ENCODE measurements around the gene OR56B4. TPM values are rescaled to one million over a fixed set of nuclear protein-coding genes. Genes with fewer than 3 reads are reported as not detected.

OR56B4 gene
- total RNA-seq, 2 experiments from 2014 or later, result not detected

- no peaks in the 10 kb centered on the region for H3K36me3 ChIP-seq (ENCODE audit: insufficient read depth, low read length)
- no peaks in the 10 kb centered on the region for H3K4me1 ChIP-seq (ENCODE audit: insufficient read depth, low read length, poor library complexity, severe bottlenecking)
- BruUV-seq (replicated peaks), result no TSS peak
- H2AFZ ChIP-seq (ENCODE audit: low read length), result no peak overlapping the region
- no peaks in the 10 kb centered on the region for H4K20me1 ChIP-seq (ENCODE audit: insufficient read depth, low read length)
- H3K9me3 ChIP-seq (ENCODE audit: low read length), result no peaks in the 10 kb centered on the region
- H3K79me2 ChIP-seq (ENCODE audit: insufficient read depth, low read depth, low read length), result no peaks in the 10 kb centered on the region
- intact Hi-C loops (cut with micrococcal nuclease; ENCODE audit: unreplicated experiment), result no loop called here
- no peak overlapping the region for H3K4me2 ChIP-seq (ENCODE audit: low read length)
- CTCF ChIA-PET (ENCODE audit: unreplicated experiment), result no interaction called here
- no peak overlapping the region for H3K4me3 ChIP-seq (ENCODE audit: low read depth, low read length, poor library complexity, severe bottlenecking)
- no peaks in the 10 kb centered on the region for H3K9me2 ChIP-seq (ENCODE audit: insufficient read depth, low read length)
- no peak for DNase-seq (ENCODE audit: low spot score)
- TF ChIP-seq, protein P1, sequence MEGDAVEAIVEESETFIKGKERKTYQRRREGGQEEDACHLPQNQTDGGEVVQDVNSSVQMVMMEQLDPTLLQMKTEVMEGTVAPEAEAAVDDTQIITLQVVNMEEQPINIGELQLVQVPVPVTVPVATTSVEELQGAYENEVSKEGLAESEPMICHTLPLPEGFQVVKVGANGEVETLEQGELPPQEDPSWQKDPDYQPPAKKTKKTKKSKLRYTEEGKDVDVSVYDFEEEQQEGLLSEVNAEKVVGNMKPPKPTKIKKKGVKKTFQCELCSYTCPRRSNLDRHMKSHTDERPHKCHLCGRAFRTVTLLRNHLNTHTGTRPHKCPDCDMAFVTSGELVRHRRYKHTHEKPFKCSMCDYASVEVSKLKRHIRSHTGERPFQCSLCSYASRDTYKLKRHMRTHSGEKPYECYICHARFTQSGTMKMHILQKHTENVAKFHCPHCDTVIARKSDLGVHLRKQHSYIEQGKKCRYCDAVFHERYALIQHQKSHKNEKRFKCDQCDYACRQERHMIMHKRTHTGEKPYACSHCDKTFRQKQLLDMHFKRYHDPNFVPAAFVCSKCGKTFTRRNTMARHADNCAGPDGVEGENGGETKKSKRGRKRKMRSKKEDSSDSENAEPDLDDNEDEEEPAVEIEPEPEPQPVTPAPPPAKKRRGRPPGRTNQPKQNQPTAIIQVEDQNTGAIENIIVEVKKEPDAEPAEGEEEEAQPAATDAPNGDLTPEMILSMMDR (conservative IDR thresholded peaks at IDR 0.05; ENCODE audit: low read length), result no peak
- TF ChIP-seq EZH2phosphoT487 (IDR thresholded peaks at IDR 0.05; ENCODE audit: borderline replicate concordance, low read depth, low read length), result no peak
- H3K27ac ChIP-seq (ENCODE audit: low read depth, low read length, poor library complexity, severe bottlenecking), result no peak overlapping the region
- POLR2A ChIA-PET, result no interaction called here
Observed at GRCh38 chr11:6152126-6152525, 44.6 kb downstream of the OR56B4 start.

DNA sequence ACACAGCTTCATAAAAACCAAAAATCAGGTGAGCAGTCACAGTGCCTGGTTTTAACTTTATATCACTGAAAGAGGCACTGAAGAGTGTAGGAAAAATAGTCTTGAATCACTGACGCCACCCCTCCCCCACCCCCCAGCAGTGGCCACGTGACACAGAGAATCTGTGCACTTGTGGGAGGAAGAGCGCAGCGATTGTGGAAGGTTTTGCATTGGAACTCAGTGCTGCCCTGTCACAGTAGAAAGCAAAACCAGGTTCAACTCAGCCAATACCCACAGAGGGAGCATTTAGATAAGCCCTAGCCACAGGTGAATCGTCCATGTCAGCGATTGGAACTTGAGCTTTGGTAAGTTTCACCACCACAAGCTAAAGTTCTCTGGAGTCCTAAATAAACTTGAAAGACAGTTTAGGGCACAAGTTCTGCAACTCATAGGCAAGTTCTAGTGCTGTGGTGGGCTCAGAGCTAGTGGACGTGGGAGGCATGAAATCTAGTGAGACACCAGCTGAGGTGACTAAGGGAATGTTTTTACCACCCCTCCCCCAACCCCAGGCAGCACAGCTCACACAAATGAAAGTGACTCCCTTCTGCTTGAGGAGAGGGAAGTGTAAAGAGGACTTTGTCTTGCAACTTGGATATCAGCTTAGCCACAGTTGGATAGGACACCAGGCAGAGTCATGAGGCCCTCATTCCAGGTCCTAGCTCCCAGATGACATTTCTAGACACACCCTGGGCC, 49.3 kb downstream of the OR56B4 start:
- no peak overlapping the region for H2AFZ ChIP-seq (ENCODE audit: low read length)
- H3K4me1 ChIP-seq (ENCODE audit: insufficient read depth, low read length, poor library complexity, severe bottlenecking), result no peaks in the 10 kb centered on the region
- no peaks in the 10 kb centered on the region for H4K20me1 ChIP-seq (ENCODE audit: insufficient read depth, low read length)
- no peaks in the 10 kb centered on the region for H3K9me3 ChIP-seq (ENCODE audit: low read length)
- no peak for TF ChIP-seq EZH2phosphoT487 (IDR thresholded peaks at IDR 0.05; ENCODE audit: borderline replicate concordance, low read depth, low read length)
- TF ChIP-seq, protein P1 (conservative IDR thresholded peaks at IDR 0.05; ENCODE audit: low read length), result no peak
- H3K4me2 ChIP-seq (ENCODE audit: low read length), result no peak overlapping the region
- H3K9me2 ChIP-seq (ENCODE audit: insufficient read depth, low read length), result no peaks in the 10 kb centered on the region
- no peaks in the 10 kb centered on the region for H3K36me3 ChIP-seq (ENCODE audit: insufficient read depth, low read length)
- no peak overlapping the region for H3K27ac ChIP-seq (ENCODE audit: low read depth, low read length, poor library complexity, severe bottlenecking)
- ChIA-PET CTCF (ENCODE audit: unreplicated experiment) (no interaction called here), POLR2A (interaction anchor here (0.8 to 1.3 kb wide), 2 partner anchors 10 to 17 kb away, joined by 3 read pairs; no protein-coding TSS in a partner anchor)
- BruUV-seq (replicated peaks), result no TSS peak
- no peak overlapping the region for H3K4me3 ChIP-seq (ENCODE audit: low read depth, low read length, poor library complexity, severe bottlenecking)
- DNase-seq (ENCODE audit: low spot score), result no peak
- no peaks in the 10 kb centered on the region for H3K79me2 ChIP-seq (ENCODE audit: insufficient read depth, low read depth, low read length)
- intact Hi-C loops (cut with micrococcal nuclease; ENCODE audit: unreplicated experiment), result no loop called here

Other genes starting within 250 kb of the OR56B4 start
- not detected in 2 replicates for gene OR52E8, start 250.0 kb upstream of the OR56B4 start, total RNA-seq (2014; rRNA removed; shearing (Covaris generic))
- not detected in 2 replicates for gene OR52E8, start 250.0 kb upstream of the OR56B4 start, total RNA-seq (2022)
- gene OR52E4, start 227.1 kb upstream of the OR56B4 start, total RNA-seq (2014; rRNA removed; shearing (Covaris generic)), result not detected in 2 replicates
- not detected in 2 replicates for gene OR52E4, start 227.1 kb upstream of the OR56B4 start, total RNA-seq (2022)
- not detected in 2 replicates for gene OR52E5, start 214.5 kb upstream of the OR56B4 start, total RNA-seq (2014; rRNA removed; shearing (Covaris generic))
- not detected in 2 replicates for gene OR52E5, start 214.5 kb upstream of the OR56B4 start, total RNA-seq (2022)
- not detected in 2 replicates for gene OR56A3, start 165.4 kb upstream of the OR56B4 start, total RNA-seq (2014; rRNA removed; shearing (Covaris generic))
- gene OR56A3, start 165.4 kb upstream of the OR56B4 start, total RNA-seq (2022), result not detected in 2 replicates
- not detected in 2 replicates for gene OR56A5, start 139.2 kb upstream of the OR56B4 start, total RNA-seq (2014; rRNA removed; shearing (Covaris generic))
- not detected in 2 replicates for gene OR56A5, start 139.2 kb upstream of the OR56B4 start, total RNA-seq (2022)
- not detected in 2 replicates for gene OR52L1, start 120.7 kb upstream of the OR56B4 start, total RNA-seq (2014; rRNA removed; shearing (Covaris generic))
- not detected in 2 replicates for gene OR52L1, start 120.7 kb upstream of the OR56B4 start, total RNA-seq (2022)
- gene OR56A4, start 100.7 kb upstream of the OR56B4 start, total RNA-seq (2014; rRNA removed; shearing (Covaris generic)), result not detected in 2 replicates
- gene OR56A4, start 100.7 kb upstream of the OR56B4 start, total RNA-seq (2022), result 0.11 TPM in 1 of 2 replicates, not detected in the other
- not detected in 2 replicates for gene OR56A1, start 76.9 kb upstream of the OR56B4 start, total RNA-seq (2014; rRNA removed; shearing (Covaris generic))
- gene OR56A1, start 76.9 kb upstream of the OR56B4 start, total RNA-seq (2022), result not detected in 2 replicates
- not detected in 2 replicates for gene OR52B2, start 62.6 kb downstream of the OR56B4 start, total RNA-seq (2014; rRNA removed; shearing (Covaris generic))
- gene OR52B2, start 62.6 kb downstream of the OR56B4 start, total RNA-seq (2022), result not detected in 2 replicates
- gene OR52W1, start 91.5 kb downstream of the OR56B4 start, total RNA-seq (2014; rRNA removed; shearing (Covaris generic)), result not detected in 2 replicates
- gene OR52W1, start 91.5 kb downstream of the OR56B4 start, total RNA-seq (2022), result not detected in 2 replicates
- gene C11orf42, start 97.9 kb downstream of the OR56B4 start, total RNA-seq (2014; rRNA removed; shearing (Covaris generic)), result not detected in 2 replicates
- gene C11orf42, start 97.9 kb downstream of the OR56B4 start, total RNA-seq (2022), result not detected in 2 replicates
- 15.7 and 20.1 TPM in 2 replicates for gene FHIP1B, start 127.0 kb downstream of the OR56B4 start, total RNA-seq (2014; rRNA removed; shearing (Covaris generic))
- 19.9 and 21.2 TPM in 2 replicates for gene FHIP1B, start 127.0 kb downstream of the OR56B4 start, total RNA-seq (2022)
- 0.28 and 0.67 TPM in 2 replicates for gene CNGA4, start 131.4 kb downstream of the OR56B4 start, total RNA-seq (2014; rRNA removed; shearing (Covaris generic))
- gene CNGA4, start 131.4 kb downstream of the OR56B4 start, total RNA-seq (2022), result 0.97 and 1.0 TPM in 2 replicates
- not detected in 2 replicates for gene CCKBR, start 152.2 kb downstream of the OR56B4 start, total RNA-seq (2014; rRNA removed; shearing (Covaris generic))
- not detected in 2 replicates for gene CCKBR, start 152.2 kb downstream of the OR56B4 start, total RNA-seq (2022)
- not detected in 2 replicates for gene CAVIN3, start 212.8 kb downstream of the OR56B4 start, total RNA-seq (2014; rRNA removed; shearing (Covaris generic))
- not detected in 2 replicates for gene CAVIN3, start 212.8 kb downstream of the OR56B4 start, total RNA-seq (2022)

Data from OCI-LY7 (cell line).